Measurements from ENCODE around the gene LEP. TPM values are rescaled to one million over a fixed set of nuclear protein-coding genes. Genes with fewer than 3 reads are reported as not detected.

Gene LEP
- total RNA-seq, 5 donors from 2014 or later (not counting 1 experiment from before 2014, with no cell fraction given) = not detected

DNA sequence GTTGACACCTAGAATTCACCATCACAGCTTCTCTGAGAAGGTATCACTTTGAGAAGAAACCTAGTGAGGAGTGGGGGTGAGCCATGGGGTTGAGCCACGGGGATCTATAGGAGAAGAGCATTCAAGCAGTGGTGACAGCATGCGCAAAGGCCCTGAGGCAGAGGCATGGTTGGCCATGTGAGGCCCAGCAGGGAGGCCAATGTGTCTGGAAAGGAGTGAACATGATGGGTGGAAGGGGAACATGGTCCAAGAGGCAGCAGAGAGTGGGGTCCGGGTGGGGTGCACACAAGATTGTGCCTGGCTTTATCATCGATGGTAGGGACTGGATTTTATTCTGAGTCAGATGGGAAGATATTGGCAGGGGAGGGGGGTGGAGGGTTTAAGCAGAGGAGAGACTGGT, 36.0 kb upstream of the LEP start:
- Mint-ChIP-seq H3K4me1 (peaks cover 16 to 20% (median 16%) of the 10 kb centered on the region in 3 donors), H3K27ac (no peak overlapping the region)
- no peak overlapping the region for H3K4me3 ChIP-seq (ENCODE audit: control insufficient read depth in 1 of 2, extremely low read depth in 1 of 2, low read length in 1 of 2)

DNA sequence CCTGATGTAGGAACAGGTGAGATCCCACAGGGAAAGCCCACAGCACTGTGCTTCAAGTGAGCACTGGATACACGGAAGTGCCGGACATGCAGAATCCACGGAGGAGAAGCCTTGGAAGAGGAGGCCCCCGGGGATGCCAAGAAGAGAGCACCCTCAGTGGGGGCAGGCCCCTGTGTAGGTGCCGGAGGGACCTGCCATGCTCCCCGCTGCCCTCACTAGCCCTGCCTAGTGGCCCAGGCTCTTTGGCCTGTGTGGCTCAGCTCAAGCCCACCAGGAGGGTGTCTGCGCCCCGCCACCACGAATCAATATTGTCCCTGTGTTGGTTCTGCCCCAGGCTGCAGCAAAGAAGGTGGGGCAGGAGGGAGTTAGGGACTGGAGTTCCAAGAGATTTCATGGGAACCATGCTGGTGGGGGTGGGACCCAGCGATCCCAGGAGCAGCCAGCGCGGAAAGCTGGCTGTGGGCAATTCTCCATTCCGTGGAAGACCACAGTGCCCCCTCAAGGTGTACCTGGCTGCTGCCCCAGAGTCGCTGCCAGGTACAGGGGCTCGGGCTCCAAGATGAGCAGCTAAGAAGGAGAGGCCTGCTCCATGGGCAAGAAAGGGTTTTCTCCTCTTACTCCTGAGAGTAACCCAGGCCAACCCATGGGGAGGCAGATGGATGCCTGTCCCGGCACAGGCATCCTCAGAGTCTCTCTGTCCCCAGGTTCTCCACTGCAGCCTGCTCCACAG, 34.9 kb upstream of the LEP start:
- no peaks in the 10 kb centered on the region for H3K9me3 Mint-ChIP-seq

More for the DNA sequence above, 36.0 kb upstream of the LEP start:
- H3K4me1 ChIP-seq (ENCODE audit: control insufficient read depth in 1 of 2, extremely low read depth in 1 of 2, insufficient read depth in 2 of 2, low read length in 2 of 2) = peaks cover 0 to 14% of the 10 kb centered on the region in 2 experiments
- WGBS (ENCODE audit: insufficient coverage) = 84% methylated on average over 3 of the region's 4 CpGs
- H3K27me3 Mint-ChIP-seq = peaks cover 44 to 53% of the 10 kb centered on the region in 2 donors
- ChIA-PET CTCF (no interaction called here), POLR2A (no interaction called here)
- DNase-seq (no peak), ATAC-seq (replicated peaks in 1 of 4) (no peak)
- no peaks in the 10 kb centered on the region for H3K9me3 ChIP-seq
- H3K9me3 Mint-ChIP-seq = no peaks in the 10 kb centered on the region
- H3K4me3 Mint-ChIP-seq = no peak overlapping the region
- H3K36me3 ChIP-seq (ENCODE audit: control insufficient read depth in 2 of 2, extremely low read depth in 1 of 2, insufficient read depth in 1 of 2, low read length in 1 of 2) = no peaks in the 10 kb centered on the region
- no peak overlapping the region for H3K27ac ChIP-seq (ENCODE audit: low read length)
- H3K36me3 Mint-ChIP-seq = no peaks in the 10 kb centered on the region
- peaks cover 0 to 81% of the 10 kb centered on the region in 2 experiments for H3K27me3 ChIP-seq (replicated peaks in 1 of 2; ENCODE audit: control insufficient read depth in 2 of 2, extremely low read depth in 1 of 2, insufficient read depth in 2 of 2, low read length in 1 of 2)

DNA sequence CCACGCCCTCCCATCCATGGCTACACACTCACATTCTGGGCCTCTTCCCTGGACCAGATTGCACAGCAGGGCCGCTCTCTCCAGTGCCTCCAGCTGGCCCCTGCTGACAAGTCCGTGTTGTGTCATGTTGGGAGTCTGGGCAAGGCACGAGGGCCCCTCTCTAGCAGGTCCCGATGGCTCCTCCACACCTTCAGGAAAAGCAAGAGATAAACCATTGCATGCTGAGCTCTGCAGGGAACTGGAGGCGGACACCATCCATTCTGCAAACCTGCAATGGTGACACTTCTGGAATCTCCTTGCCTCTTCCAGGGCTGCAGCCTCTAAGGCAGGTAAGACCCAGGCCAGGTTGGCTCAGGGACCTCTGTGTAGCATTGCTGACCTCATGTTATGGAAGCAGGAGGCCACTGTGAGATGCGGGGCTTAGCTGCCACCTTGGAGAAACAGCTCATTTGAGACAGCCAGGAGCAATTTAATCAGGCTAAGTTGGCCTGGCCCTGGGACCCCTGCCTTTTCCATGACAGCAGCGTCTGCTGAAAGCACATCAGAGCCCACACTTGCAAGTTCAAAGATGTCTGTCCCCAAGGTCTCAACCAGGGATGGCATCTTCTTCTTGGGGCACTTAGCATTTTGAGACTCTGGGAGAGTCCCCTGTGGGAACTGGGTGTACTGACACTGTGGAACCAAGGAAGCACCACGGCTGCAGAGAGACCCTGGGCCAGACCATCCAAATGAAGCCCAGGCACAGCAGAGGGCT, 34.2 kb upstream of the LEP start:
- Mint-ChIP-seq H3K4me3 (no peak overlapping the region), H3K27ac (no peak overlapping the region), H3K27me3 (peaks cover 30 to 40% of the 10 kb centered on the region in 2 donors), H3K9me3 (no peaks in the 10 kb centered on the region), H3K36me3 (no peaks in the 10 kb centered on the region), H3K4me1 (peaks cover 4 to 14% (median 6%) of the 10 kb centered on the region in 3 donors)
- H3K9me3 ChIP-seq = no peaks in the 10 kb centered on the region
- H3K36me3 ChIP-seq (ENCODE audit: control insufficient read depth in 2 of 2, extremely low read depth in 1 of 2, insufficient read depth in 1 of 2, low read length in 1 of 2) = no peaks in the 10 kb centered on the region
- H3K4me1 ChIP-seq (ENCODE audit: control insufficient read depth in 1 of 2, extremely low read depth in 1 of 2, insufficient read depth in 2 of 2, low read length in 2 of 2) = peaks cover 0 to 3% of the 10 kb centered on the region in 2 experiments
- peaks cover 0 to 82% of the 10 kb centered on the region in 2 experiments for H3K27me3 ChIP-seq (replicated peaks in 1 of 2; ENCODE audit: control insufficient read depth in 2 of 2, extremely low read depth in 1 of 2, insufficient read depth in 2 of 2, low read length in 1 of 2)
- ChIA-PET CTCF (interaction anchor here (0.6 to 5.7 kb wide), 3 partner anchors 15 to 499 kb away, joined by 3 to 73 read pairs (median 3); no protein-coding TSS in a partner anchor), POLR2A (interaction anchor here in 1 of 2 donors (0.6 kb wide), 1 partner anchor 1102 kb away, joined by 3 read pairs; no protein-coding TSS in a partner anchor)
- H3K27ac ChIP-seq (ENCODE audit: low read length) = no peak overlapping the region
- ATAC-seq (replicated peaks in 1 of 4) (no peak), DNase-seq (no peak)
- no peak overlapping the region for H3K4me3 ChIP-seq (ENCODE audit: control insufficient read depth in 1 of 2, extremely low read depth in 1 of 2, low read length in 1 of 2)
- WGBS (ENCODE audit: insufficient coverage) = 77% methylated on average over 8 of the region's 9 CpGs

More for the DNA sequence above, 34.9 kb upstream of the LEP start:
- WGBS (ENCODE audit: insufficient coverage) = 79% methylated on average over 14 of the region's 16 CpGs
- CTCF ChIA-PET = interaction anchor here (0.6 to 1.1 kb wide), 3 partner anchors 14 to 499 kb away, joined by 3 read pairs; no protein-coding TSS in a partner anchor
- Mint-ChIP-seq H3K4me1 (peaks cover 10 to 20% (median 12%) of the 10 kb centered on the region in 3 donors), H3K27me3 (peaks cover 35 to 44% of the 10 kb centered on the region in 2 donors), H3K27ac (no peak overlapping the region), H3K36me3 (no peaks in the 10 kb centered on the region), H3K4me3 (no peak overlapping the region)
- no peak for DNase-seq
- Histone ChIP-seq H3K36me3 (ENCODE audit: control insufficient read depth in 2 of 2, extremely low read depth in 1 of 2, insufficient read depth in 1 of 2, low read length in 1 of 2) (no peaks in the 10 kb centered on the region), H3K27me3 (replicated peaks in 1 of 2; ENCODE audit: control insufficient read depth in 2 of 2, extremely low read depth in 1 of 2, insufficient read depth in 2 of 2, low read length in 1 of 2) (peaks cover 0 to 82% of the 10 kb centered on the region in 2 experiments), H3K4me1 (ENCODE audit: control insufficient read depth in 1 of 2, extremely low read depth in 1 of 2, insufficient read depth in 2 of 2, low read length in 2 of 2) (peaks cover 0 to 11% of the 10 kb centered on the region in 2 experiments), H3K9me3 (no peaks in the 10 kb centered on the region), H3K4me3 (ENCODE audit: control insufficient read depth in 1 of 2, extremely low read depth in 1 of 2, low read length in 1 of 2) (no peak overlapping the region), H3K27ac (ENCODE audit: low read length) (no peak overlapping the region)
- ATAC-seq (replicated peaks in 1 of 4) = no peak
- POLR2A ChIA-PET = interaction anchor here in 1 of 2 donors (0.6 kb wide), 1 partner anchor 1103 kb away, joined by 3 read pairs; no protein-coding TSS in a partner anchor

DNA sequence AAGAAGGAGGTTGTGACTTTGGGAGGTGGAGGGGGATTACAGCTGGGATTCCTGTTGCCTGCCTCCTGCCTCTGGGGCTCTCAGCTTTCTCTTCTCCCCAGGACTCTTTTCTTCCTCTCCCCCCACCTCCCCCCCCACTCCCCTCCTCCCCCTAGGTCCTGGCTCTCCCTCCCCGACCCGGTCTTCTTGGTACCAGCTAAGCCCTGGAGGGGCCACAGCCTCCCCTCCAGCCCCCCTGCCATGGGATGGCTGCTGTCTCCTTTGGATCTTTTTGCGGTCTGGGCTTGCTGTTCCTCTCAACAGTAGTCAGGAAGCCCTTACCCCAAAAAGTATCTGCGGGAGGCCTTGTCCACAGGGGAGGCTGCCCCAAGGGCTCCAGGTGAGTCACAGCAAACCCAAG, 33.5 kb upstream of the LEP start:
- Mint-ChIP-seq H3K27ac (no peak overlapping the region), H3K4me1 (peaks cover 0 to 7% (median 0%) of the 10 kb centered on the region in 3 donors), H3K27me3 (peaks cover 23 to 36% of the 10 kb centered on the region in 2 donors), H3K36me3 (no peaks in the 10 kb centered on the region), H3K9me3 (no peaks in the 10 kb centered on the region), H3K4me3 (no peak overlapping the region)
- CTCF ChIA-PET = interaction anchor here (0.5 to 5.7 kb wide), 3 partner anchors 204 to 500 kb away, joined by 3 to 73 read pairs (median 3); no protein-coding TSS in a partner anchor
- Histone ChIP-seq H3K9me3 (no peaks in the 10 kb centered on the region), H3K27me3 (replicated peaks in 1 of 2; ENCODE audit: control insufficient read depth in 2 of 2, extremely low read depth in 1 of 2, insufficient read depth in 2 of 2, low read length in 1 of 2) (peaks cover 0 to 75% of the 10 kb centered on the region in 2 experiments), H3K27ac (ENCODE audit: low read length) (no peak overlapping the region), H3K4me3 (ENCODE audit: control insufficient read depth in 1 of 2, extremely low read depth in 1 of 2, low read length in 1 of 2) (no peak overlapping the region), H3K36me3 (ENCODE audit: control insufficient read depth in 2 of 2, extremely low read depth in 1 of 2, insufficient read depth in 1 of 2, low read length in 1 of 2) (no peaks in the 10 kb centered on the region), H3K4me1 (ENCODE audit: control insufficient read depth in 1 of 2, extremely low read depth in 1 of 2, insufficient read depth in 2 of 2, low read length in 2 of 2) (no peaks in the 10 kb centered on the region)
- POLR2A ChIA-PET = no interaction called here
- WGBS (ENCODE audit: insufficient coverage) = 86% methylated on average over 2 of the region's 4 CpGs
- no peak for ATAC-seq (replicated peaks in 1 of 4)
- no peak for DNase-seq

DNA sequence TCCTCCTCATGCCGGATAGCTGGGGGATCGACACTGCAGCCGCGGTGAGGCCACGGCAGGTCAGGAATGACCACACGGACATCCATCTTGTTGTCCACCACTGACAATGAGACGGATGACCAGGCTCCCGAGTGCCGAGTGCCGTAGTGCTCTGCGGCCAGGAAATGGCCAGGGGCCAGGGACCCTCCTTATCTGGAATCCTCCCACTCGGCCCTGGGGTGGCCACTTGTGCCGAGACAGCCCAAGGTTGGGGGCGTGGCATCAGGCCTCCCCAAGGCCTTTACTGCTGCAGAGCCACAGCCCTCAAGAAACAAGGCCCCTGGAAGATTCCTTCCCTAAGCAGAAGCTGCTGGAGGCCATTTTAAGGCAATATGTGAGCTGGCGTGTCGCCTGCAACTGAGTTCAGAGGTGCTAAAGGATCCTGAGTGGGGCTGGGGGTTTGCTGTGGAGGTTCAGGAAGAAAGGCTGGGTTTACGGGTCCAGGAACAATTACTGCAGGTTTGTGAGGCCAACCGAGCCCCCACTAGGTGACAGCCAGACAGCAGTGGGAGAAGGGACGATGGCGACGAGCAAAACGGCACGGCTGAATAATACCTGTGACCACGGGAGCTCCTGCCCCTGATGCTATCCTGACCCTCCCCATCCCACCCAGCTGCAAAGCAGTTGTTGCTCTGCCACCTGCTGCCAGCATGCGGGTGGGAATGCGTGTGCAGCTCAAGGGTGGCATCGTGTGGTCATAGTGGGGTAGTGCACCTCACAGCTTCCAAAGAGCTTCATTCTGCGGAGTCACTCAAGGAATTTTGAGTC, 31.6 kb upstream of the LEP start:
- ChIA-PET POLR2A (interaction anchor here (0.5 to 0.7 kb wide), 3 partner anchors 75 to 1713 kb away, joined by 3 to 6 read pairs (median 4); no protein-coding TSS in a partner anchor), CTCF (interaction anchor here (0.5 to 5.7 kb wide), 30 partner anchors 9 to 1406 kb away, joined by 3 to 142 read pairs (median 4); no protein-coding TSS in a partner anchor)
- no peaks in the 10 kb centered on the region for H3K36me3 Mint-ChIP-seq
- peak; percentile 73 to 82 (median 80) for ATAC-seq (replicated peaks in 1 of 4)
- DNase-seq = peak; percentile 25 to 87 (median 58)
- H3K27me3 ChIP-seq (replicated peaks in 1 of 2; ENCODE audit: control insufficient read depth in 2 of 2, extremely low read depth in 1 of 2, insufficient read depth in 2 of 2, low read length in 1 of 2) = peaks cover 0 to 63% of the 10 kb centered on the region in 2 experiments
- no peaks in the 10 kb centered on the region for H3K9me3 ChIP-seq
- H3K4me3 ChIP-seq (ENCODE audit: control insufficient read depth in 1 of 2, extremely low read depth in 1 of 2, low read length in 1 of 2) = no peak overlapping the region
- H3K9me3 Mint-ChIP-seq = no peaks in the 10 kb centered on the region
- no peaks in the 10 kb centered on the region for H3K36me3 ChIP-seq (ENCODE audit: control insufficient read depth in 2 of 2, extremely low read depth in 1 of 2, insufficient read depth in 1 of 2, low read length in 1 of 2)
- H3K27me3 Mint-ChIP-seq = peaks cover 11 to 29% of the 10 kb centered on the region in 2 donors
- no peak overlapping the region for H3K27ac Mint-ChIP-seq
- whole genome bisulfite sequencing (ENCODE audit: insufficient coverage) = 57% methylated on average over 20 of the region's 28 CpGs
- H3K27ac ChIP-seq (ENCODE audit: low read length) = no peak overlapping the region
- no peak overlapping the region for H3K4me3 Mint-ChIP-seq
- no peaks in the 10 kb centered on the region for H3K4me1 ChIP-seq (ENCODE audit: control insufficient read depth in 1 of 2, extremely low read depth in 1 of 2, insufficient read depth in 2 of 2, low read length in 2 of 2)
- H3K4me1 Mint-ChIP-seq = peaks cover 0 to 6% (median 0%) of the 10 kb centered on the region in 3 donors
